NCI-H345 (cell line): ENCODE results near the gene DENND1A.

ENCODE experiments used
- DNase-seq: peaks from one replicate; lab custom pipeline; 2025; lab: John Stamatoyannopoulos, UW

The DENND1A gene

DNA sequence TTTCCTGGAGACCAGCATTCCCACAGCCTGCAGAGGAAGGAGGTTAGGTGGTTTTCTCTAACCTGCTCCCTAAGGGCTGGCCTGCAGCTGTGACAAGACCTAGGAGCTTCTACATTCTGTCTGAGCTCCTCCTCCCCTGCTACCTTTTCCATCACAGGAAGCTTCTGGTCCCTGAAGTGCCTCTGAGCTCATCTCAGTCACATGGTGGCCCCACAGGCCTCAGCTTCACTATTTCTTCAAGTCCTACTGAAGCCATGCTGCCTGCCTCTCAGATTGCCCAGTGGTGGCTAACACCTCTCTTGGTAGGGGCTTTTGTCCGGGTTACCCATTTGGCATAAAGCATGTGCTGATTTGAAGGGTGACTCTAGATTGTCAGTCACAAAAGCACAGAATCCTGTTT lies 314.5 kb downstream of the DENND1A start:
- peak; percentile 5 for DNase-seq

DNA sequence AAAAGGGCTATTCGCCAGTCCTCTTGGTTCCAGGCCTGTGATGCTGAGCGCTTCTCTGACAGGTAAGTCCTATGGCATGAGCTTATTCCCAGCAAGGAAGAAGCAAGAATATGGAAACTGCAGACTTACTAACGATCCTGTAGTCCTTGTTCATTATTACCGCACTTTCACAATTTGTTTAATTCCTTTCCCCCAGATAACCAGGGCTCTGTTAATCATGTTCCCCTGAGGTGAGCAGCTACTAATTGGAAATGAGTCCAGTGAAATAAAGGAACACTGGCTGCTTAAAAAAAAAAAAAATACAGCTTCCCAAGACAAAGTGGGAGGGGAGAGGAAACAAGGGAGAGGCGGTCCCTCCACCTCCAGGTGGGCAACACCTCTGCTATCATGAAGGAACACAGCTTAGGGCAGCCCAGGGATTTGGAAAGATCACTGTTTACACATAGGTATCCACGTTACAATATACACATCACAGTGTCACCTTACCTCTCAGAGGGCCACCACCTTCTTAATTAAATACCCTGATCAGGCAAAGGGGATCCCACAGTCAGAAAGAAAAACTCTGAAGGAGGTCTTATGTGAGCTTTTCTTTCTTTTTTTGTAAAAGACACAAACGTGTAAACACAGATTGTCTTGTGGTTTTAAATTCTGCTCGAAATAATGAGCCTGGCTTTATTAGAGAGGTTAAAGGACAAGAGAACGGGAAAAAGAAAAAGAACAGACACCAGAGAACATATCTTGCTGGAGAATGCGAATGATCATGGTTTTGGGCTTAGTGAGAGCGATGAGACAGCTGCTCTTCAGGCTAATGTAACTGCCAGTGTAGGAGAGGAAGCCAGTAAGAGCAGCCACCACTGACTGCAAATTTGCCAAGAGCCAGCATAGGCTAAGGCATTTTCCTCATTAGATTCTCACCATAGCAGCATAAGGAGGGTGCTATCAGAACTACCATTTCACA lies 315.3 kb downstream of the DENND1A start:
- DNase-seq: peak; percentile 24

DNA sequence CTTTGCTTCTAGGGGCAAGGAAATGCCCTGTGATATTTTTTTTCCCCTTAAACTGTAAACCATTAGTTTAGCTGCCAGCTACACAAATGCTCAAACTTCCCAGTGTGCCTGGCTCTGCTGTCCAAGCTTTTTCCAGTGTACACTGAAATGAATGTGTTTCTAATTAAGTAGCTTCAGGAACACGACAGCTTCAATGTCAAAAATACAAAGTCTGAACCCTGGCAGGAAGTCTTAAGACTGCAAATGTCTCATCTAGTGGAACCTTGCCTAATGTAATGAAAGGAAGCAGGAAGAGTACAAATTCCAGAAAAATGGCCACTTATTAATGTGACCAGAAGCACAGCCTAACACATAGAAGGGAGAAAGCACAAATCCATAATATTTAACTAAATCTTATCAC lies 318.7 kb downstream of the DENND1A start:
- no peak for DNase-seq

DNA sequence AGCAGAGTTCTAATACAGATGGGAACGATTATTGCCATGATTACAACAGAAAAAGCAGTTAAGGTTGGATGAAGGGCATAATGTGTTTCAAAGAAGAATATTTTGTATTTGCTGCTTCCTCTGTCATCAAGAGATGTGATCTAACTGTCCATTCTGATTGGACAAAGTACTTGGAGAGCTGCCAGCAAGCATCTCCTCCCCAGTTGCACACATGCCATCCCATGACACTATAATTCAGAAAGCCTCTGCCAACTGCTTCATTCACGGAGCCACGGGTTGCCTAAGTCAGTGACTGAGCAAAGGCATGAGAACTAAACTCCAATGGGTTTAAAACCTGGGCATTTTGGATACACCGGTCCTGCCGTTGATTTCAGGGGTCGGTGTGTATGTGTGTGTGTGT lies 320.1 kb downstream of the DENND1A start:
- peak; percentile 13 for DNase-seq

DNA sequence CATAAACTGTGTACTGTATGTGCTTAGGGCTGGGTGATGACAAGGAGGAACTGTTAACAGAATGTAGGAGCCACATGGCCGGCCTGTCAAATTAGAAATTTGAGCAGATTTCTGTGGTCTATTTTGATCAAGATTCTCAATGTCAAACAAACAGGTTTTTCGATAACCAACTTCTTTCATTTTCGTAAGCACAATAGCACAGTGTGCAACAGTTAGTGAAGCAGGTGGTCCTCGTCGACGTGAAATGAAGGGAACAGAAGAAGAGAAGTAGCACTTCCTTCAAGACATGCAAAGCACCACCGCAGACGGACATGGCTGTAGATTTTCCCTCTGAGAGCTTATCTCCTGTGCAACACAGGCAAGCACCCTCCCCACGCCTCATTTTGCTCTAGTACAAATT lies 321.8 kb downstream of the DENND1A start:
- DNase-seq: no peak

DNA sequence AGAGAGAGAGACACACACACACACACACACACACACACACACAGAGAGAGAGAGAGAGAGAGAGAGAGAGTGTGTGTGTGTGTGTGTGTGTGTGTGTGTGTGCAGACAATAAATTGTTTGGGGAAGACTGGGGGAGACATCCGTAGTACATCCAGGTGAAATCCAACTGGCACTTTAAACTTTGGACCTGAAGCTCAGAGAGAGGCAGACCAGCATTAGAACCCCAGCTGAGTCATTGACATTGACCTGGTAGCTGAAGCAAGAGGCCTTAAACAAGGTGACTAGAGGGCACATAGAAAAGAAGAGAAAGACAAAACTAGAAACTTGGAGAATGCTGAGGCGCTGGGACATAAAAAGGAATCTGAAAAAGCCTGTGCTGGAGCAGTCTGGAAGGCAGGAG lies 322.4 kb downstream of the DENND1A start:
- DNase-seq: no peak

DNA sequence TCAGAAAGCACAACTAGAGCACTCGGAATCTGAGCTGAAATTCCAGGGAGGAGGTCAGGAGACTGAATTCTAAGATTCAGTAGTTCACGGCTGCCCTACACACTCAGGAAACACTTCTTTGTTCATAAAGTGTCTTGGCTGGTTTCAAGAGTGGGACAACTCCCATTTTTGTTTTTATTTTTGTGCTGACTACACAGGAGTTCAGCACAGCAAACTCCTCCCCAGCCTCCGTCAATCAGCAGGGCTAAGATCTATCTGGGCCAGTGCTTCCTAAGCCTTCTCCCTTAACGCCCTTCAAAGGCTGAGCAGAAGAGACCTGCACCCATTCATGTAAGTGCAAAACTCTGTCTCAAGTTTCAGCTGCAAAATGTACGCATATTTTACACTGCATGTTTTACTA lies 323.8 kb downstream of the DENND1A start:
- no peak for DNase-seq

DNA sequence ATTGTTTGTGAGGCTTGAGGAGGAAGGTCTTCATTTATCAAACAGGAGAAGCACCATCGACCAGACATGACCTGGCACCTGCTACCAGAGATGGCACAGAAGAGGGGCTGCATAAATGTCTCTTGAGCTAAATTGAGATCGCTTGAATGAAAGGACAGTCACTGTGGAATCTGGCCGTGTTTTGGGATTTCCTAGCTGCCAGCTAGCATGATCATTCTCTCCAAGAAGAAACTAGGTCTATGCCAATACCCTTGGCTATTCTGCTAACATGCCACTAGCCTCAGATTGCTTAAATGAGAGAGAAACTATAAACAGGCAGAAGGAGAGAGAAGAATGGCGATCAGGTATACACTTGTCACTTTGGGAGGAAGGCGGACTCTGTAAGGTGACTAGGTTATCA lies 324.6 kb downstream of the DENND1A start:
- DNase-seq: no peak

DNA sequence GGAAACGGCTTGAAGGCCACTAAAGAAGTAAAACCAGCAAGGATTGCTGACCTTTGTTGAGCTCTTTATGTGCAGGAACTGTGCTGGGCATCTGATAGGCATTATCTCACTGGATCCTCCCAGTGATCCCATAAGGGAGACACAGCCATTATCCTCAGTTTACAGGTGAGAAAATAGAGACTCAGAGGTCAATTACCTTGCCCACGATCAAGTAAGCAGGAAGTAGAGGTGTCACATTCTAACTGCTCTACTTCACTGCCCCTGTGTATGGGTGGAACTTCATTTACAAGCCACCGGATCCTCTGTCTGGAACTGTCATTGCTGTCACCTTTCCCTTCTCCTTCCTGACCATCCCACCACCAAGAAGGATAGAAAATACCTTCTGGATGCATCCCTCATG lies 325.1 kb downstream of the DENND1A start:
- no peak for DNase-seq

DNA sequence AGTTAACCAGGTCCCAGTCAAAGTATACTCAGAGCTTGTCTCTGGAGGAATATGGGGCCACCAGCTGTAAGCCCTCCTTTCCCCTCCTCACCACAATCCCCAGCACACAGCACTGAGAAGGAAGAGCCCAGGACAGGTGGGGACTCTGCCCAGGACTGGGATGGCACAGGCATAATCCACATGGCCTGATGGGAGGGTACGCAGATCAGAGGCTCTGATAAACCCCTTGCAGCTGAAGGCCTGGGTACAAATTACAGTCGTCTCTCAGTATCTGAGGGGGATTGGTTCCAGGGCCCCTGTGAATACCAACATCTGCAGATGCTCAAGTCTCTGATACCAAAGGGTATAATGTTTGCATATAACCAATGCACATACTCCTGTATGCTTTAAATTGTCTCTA lies 328.1 kb downstream of the DENND1A start:
- no peak for DNase-seq

DNA sequence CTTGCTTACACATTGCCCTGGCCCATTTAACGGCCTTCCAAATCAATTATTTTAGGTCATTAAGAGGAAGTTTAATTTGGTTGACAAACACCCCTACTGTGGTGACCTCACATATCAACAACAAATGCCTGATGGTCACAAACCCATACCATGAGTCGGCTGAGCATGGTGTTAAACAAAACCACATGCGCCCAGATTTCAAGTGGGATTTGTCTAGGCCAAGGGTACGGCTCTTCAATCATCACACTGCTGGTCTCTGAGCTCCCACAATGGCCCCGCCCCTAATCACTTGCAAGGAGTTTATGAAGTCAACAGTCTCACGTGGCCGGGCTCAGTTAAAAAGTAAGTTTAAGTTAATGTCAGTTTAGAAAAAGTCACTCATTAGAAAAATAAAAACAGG lies 330.1 kb downstream of the DENND1A start:
- DNase-seq: no peak

DNA sequence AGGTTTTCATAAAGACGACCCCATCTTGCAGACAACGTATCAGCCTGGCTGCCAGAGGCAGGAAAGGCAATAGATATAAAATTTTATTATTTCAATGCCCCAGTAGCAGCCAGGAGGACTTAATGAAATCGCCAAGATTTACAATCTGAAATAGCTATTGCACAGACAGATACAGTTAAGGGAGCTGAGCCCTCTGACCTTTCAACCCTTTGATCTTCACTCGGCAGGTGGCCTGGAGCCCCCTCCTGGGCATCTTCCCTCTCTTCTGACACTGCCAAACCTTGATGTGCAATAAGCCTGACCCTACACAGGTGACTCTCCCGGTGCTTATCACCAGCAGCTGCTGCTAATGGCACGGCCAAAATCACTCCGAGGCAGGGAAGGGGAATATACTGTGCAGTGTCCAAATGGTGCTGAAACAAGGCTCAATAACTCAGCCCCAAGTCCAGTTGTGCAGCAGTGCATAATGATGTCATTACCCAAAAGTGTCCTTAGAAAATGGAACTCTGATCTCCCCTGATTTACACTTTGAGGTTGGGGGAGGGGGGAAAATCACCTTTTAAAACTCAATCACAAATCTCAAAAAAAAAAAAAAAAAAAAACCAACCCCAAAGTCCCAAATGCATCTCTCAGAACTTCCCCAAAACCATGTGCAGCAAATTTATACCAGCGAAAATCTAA lies 331.9 kb downstream of the DENND1A start:
- DNase-seq: no peak

DNA sequence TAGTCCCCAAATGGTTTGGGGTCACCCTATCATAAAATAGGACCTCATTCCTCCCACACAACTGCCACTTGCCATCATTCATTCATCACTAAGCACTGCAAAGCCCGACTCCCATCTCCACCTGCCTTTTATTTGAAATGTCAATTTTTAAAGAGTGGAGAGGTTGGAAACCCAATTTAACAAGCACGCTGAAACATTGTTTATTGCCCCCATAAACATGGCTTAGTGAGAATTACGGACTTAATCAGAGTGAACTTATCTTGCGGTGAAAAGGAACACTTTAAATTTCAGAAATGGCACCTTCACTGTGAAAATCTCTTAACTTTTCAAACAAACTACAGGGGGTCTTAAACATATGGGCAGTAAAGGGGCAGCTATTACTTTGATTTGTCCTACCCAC lies 332.9 kb downstream of the DENND1A start:
- no peak for DNase-seq

DNA sequence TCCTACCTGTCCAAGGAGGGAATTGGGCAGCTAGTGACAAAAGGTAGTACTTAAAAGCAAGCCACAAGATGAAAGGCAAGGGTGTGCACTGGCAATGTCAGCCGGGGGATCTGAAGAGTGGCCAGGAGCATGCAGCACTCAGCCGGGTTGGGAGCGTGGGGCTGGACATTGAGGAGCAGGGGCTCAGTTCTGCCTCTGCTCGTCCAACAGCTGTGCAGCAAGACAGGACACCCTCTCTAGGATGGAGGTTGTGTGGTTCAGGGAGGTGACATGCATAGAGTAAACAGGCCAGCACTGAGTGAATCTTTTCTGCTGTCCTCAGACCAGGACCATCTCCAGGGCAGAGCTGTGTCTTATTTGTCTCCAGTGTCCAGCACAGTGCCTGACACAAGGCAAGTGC lies 338.6 kb downstream of the DENND1A start:
- no peak for DNase-seq

DNA sequence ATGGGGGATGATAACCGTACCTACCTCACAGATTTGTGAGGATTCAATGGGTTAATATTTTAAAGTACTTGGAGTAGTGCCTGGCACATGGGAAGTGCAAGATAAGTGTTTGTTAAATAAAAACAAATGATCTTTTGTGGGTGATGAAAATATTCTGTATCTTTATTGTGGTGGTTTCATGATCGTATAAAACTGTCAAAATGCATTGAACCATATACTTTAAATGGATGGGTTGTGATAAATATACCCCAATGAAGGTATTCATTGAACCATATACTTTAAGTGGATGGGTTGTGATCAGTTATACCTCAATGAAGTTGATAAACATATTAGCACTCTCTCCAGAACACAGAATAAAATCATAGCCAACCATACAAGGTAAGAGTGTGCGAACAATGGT lies 339.4 kb downstream of the DENND1A start:
- peak; percentile 67 for DNase-seq

DNA sequence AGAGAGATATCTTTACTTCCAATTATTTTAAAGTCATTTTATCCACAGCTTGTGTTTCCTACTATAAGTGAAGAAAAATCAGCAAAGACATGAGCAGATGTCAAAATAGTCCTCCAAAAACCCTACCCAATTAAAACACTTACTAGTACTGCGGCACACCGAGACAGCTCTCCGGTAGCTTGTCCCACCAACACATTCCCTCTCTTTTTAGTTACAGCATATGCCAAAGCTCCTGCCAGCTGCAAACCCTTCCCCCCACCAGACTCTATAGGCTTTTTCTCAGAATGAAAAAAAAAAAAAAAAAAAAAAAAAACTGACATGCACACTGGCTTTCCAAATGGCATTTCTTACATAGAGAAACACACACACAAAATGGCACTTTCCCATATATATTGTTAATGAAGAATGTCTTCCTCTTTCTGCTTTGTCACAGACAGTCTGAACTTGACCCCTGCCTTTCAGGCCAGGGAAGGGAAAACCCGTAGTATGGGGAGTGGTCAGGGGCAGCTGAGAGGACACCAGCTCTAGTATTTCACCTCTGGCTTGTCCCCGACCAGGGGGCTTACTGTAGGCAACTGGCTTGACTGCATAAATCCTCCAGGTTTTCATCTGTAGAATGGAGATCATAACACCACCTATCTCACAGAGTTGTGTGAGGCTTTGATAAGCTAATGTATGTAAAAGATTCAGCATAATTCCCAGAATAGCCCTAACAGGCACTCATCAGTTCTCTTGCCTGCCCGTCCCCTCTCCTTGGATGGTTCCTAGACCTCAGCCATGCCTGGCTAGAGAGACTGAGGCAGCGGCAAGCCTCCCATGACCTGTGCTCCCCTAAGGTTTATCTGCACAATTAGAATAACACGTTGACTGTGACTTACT lies 340.3 kb downstream of the DENND1A start:
- DNase-seq: no peak

DNA sequence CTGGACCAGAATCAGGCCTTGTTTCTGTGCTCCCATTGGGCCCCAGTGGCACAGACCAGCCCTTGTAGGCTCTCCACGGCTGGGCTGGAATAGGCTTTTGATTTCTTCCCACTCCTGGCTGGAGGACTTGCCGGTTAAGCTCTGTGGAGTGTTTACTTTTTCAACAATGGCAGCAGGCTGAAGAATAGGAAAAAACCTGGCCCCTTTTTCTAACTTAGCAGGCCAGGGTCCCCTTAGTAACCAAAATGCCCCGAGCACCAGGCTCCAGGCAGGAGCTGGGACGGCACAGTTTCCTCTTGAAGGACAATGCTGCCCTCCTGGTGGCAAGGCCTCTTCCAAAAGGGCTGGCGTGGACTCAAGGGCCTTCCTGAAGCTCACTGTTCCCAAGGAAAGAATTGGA lies 343.7 kb downstream of the DENND1A start:
- peak; percentile 92 for DNase-seq

DNA sequence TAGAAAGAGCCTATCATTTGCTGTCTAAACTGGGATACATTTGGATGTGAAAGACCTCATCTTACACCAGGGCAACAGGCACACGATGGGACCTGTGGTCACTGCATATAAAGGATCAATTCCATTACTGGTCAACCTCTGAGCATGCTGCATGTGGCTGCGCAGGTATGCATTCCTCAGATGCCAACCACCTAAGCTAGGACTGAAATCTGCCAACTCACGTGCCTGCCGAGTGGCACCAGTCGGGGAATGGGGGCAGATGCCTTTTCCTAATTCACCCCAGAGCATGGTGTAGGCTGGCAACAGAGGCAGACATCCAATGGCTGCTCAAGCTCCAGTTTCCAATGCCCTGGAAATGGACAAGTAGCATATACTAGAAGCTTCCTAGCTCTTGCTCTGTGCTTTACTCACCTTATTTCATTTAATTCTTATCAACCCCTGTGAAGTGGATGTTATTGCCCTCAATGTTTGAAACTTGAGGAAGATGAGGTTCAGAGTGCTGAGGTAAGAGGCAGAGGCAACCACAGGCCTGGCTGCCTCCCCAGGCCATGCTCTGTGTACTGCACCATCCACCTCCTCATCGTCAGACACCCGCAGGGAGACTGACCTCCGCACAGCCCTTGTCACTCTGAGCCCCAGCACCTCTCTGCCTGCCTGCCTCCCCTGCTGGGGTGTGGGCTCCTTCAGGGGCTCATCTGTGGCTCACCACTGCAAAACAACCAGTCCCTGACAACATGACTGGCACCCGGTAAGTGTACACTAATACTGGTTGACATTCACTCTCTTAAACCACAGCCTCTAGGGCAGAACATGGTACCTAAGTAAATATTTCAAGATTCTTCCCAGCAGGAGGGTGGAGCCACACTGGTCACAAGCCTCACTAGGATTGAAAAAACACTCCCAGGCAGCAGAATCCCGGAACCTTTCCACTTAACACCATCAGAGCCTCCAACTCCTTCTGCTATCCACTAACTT lies 345.4 kb downstream of the DENND1A start:
- peak; percentile 50 for DNase-seq

DNA sequence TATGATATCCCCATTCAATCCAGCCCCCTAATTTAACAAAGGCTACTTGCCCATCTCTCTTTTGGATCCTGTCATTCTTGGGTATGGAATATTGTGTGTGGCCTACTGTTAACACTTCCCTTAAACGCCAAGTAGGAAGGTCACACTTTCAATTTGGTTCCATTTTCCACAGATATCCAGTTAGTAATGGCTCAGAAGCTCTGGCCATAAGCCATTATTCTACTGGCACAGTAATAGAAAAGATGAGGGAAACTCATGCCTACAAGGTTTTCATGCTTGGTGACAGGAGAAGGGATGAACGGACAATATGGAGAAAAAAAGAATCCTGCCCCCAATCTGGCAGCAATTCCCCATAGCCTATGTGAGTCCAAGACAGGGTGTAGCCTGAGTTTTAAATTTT lies 346.3 kb downstream of the DENND1A start:
- DNase-seq: no peak

DNA sequence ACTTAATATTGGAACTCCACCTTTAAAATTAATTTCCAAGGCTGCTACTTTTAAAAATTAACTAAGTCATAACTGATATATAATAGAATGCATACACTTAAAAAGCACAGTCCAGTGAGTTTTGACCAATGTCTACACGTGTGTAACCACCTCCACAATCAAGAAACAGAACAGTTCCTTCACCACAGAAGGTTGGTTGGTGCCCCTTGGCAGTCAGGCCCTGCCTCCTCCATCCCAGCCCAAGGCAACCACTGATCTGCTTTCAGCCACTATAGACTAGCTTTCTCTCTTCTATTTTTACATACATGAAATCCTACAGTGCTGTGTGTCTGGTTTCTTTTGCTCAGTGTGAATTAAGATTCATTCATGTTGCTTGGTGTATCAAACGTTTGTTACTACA lies 358.7 kb downstream of the DENND1A start:
- DNase-seq: no peak
